DOHH2 (cell line): ENCODE data around the gene STX18.

ENCODE experiments used
- H3F3A ChIP-seq: fragments of 200-600 bp; sonication (generic), shearing (Covaris generic); 2 replicates; pipeline ENCODE4 v1.6.0; 2016; ENCODE audit warnings: antibody characterized with exemption, mild to moderate bottlenecking; ENCODE audit not compliant: control insufficient read depth, insufficient read depth
- H3K27ac ChIP-seq: fragments of 200-600 bp; sonication (generic); 2 replicates; pipeline ENCODE4 v1.5.1; 2014; ENCODE audit warnings: low read depth, mild to moderate bottlenecking, low read length, moderate library complexity
- H3K27me3 ChIP-seq: fragments of 200-600 bp; sonication (generic); 2 replicates; pipeline ENCODE4 v1.6.1; 2014; ENCODE audit warnings: mild to moderate bottlenecking, low read length, mixed read lengths; ENCODE audit not compliant: control insufficient read depth
- H3K36me3 ChIP-seq: fragments of 200-600 bp; sonication (generic); 2 replicates; pipeline ENCODE4 v1.6.1; 2014; ENCODE audit warnings: mild to moderate bottlenecking, low read length, moderate library complexity, mixed read lengths; ENCODE audit not compliant: control insufficient read depth
- H3K4me1 ChIP-seq: fragments of 200-600 bp; sonication (generic); 2 replicates; pipeline ENCODE4 v1.6.1; 2014; ENCODE audit warnings: mild to moderate bottlenecking, low read length, mixed read lengths; ENCODE audit not compliant: control insufficient read depth
- H3K4me2 ChIP-seq: fragments of 200-600 bp; sonication (generic); 2 replicates; pipeline ENCODE4 v1.6.0; 2014; ENCODE audit warnings: mild to moderate bottlenecking, low read length, moderate library complexity
- H3K4me3 ChIP-seq: fragments of 200-600 bp; sonication (generic); 2 replicates; pipeline ENCODE4 v1.5.1; 2014; ENCODE audit warnings: mild to moderate bottlenecking, low read length, mixed read lengths
- H3K79me2 ChIP-seq: fragments of 200-600 bp; sonication (generic); 2 replicates; pipeline ENCODE4 v1.6.1; 2014; ENCODE audit warnings: mild to moderate bottlenecking, low read length, mixed read lengths; ENCODE audit not compliant: control insufficient read depth
- H3K9me2 ChIP-seq: fragments of 200-600 bp; sonication (generic); replicated peaks from 2 replicates; pipeline ENCODE4 v1.6.1; 2014; ENCODE audit warnings: mild to moderate bottlenecking, low read length, mixed read lengths; ENCODE audit not compliant: control insufficient read depth
- H3K9me3 ChIP-seq: fragments of 200-600 bp; sonication (generic); 2 replicates; pipeline ENCODE4 v1.6.1; 2014; ENCODE audit warnings: antibody characterized with exemption, low read length, mixed read lengths; ENCODE audit not compliant: control insufficient read depth, insufficient read depth
- H4K20me1 ChIP-seq: fragments of 200-600 bp; sonication (generic); 2 replicates; pipeline ENCODE4 v1.6.0; 2014; ENCODE audit warnings: low read depth, mild to moderate bottlenecking, antibody characterized with exemption, low read length, moderate library complexity; ENCODE audit not compliant: control insufficient read depth, insufficient read depth
- CTCF ChIP-seq: fragments of 200-600 bp; sonication (generic); IDR thresholded peaks from one replicate; pipeline ENCODE4 v1.5.1; 2014; ENCODE audit warnings: antibody characterized with exemption, mild to moderate bottlenecking, low read depth, low read length; ENCODE audit not compliant: poor library complexity, severe bottlenecking
- EZH2phosphoT487 ChIP-seq: fragments of 200-600 bp; sonication (generic); IDR thresholded peaks from 2 replicates; pipeline ENCODE4 v1.6.1; 2017; ENCODE audit warnings: borderline replicate concordance, mild to moderate bottlenecking, antibody characterized with exemption, low read length, moderate library complexity, mixed read lengths

Gene STX18

DNA sequence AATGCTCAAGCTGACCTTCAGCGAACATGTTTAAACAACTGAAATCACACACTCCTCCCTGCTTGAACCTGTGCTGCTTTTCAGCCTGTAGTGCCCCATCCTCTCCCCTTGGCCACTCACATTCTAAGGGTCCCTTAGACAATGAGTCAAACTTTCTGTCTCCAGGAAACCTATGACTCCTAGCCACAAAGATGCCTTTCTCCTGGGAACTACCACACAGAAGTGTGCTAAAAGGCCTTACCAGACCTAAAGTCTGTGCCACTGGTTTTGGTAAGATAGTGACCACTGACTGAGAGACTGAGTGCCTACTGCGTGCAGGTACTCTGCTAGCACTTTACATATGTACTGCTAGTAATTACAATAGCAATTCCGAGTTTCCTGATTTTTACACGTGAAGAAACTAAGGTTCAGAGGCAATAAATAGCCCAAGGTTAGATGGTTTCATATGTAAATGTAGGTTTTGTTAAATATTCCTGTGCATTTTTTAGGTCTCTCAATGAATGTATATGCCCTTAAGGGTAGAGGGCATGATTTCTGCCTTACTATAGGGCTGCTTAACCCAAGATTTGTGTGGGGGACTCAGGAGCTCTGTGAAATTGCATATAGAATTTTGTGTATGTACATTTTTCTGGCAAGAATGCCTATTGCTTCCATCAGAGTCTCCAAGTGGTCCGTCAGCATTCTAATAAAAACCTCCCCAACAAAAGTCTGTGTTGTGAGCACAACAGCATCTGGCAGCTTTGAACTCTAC, 83.9 kb downstream of the STX18 start:
- no peak overlapping the region for H3K27ac ChIP-seq

DNA sequence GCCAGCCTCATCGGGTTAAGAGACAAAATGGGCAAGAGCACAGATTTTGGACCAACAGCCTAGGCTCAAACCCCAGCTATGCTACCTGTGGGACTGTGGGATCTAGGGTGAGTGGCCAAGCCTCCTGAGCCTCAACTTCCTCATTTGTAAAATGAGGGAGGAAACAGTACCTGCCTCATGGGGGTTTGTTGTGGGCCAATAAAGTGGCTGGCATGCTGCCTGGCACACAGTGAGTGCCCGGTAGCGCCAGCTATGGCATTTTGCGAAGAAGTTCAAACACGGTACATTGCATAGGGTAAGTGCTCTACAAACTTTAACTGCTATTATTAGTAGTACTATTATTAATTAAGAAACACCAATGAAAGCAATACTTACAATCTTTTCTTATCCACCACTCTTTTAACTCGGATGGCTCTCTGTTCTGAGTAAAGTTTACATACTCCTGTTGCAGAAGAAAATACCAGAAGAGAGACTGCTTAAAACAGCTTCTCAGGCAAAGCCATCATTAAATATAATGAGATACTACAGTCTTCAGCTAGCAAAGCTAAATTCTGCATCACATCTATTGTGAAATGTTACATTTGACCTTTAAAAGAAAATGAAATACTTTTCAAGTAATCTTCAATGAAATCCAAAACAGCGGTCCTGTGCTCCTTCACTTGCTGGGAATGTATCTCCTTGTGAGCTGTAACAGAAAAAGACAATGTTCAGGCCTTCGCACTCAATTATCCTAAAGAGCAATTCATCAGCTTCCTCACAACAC, 84.9 kb downstream of the STX18 start:
- Histone ChIP-seq H3K9me3 (no peaks in the 10 kb centered on the region), H3K4me3 (no peak overlapping the region), H3K4me2 (no peak overlapping the region), H3K9me2 (no peaks in the 10 kb centered on the region), H3K27ac (no peak overlapping the region), H3K36me3 (peaks cover 42% of the 10 kb centered on the region), H3K79me2 (no peaks in the 10 kb centered on the region), H3K4me1 (peaks cover 6% of the 10 kb centered on the region), H3K27me3 (no peaks in the 10 kb centered on the region), H4K20me1 (no peaks in the 10 kb centered on the region), H3F3A (no peaks in the 10 kb centered on the region)
- TF ChIP-seq EZH2phosphoT487: no peak
- TF ChIP-seq CTCF: no peak

More for the DNA sequence above, 83.9 kb downstream of the STX18 start:
- Histone ChIP-seq H4K20me1 (no peaks in the 10 kb centered on the region), H3K27me3 (no peaks in the 10 kb centered on the region), H3K4me3 (no peak overlapping the region), H3K9me3 (no peaks in the 10 kb centered on the region), H3K4me1 (peaks cover 6% of the 10 kb centered on the region), H3K36me3 (peaks cover 38% of the 10 kb centered on the region), H3K4me2 (no peak overlapping the region), H3F3A (no peaks in the 10 kb centered on the region), H3K9me2 (no peaks in the 10 kb centered on the region), H3K79me2 (no peaks in the 10 kb centered on the region)
- TF ChIP-seq CTCF: no peak
- no peak for TF ChIP-seq EZH2phosphoT487

DNA sequence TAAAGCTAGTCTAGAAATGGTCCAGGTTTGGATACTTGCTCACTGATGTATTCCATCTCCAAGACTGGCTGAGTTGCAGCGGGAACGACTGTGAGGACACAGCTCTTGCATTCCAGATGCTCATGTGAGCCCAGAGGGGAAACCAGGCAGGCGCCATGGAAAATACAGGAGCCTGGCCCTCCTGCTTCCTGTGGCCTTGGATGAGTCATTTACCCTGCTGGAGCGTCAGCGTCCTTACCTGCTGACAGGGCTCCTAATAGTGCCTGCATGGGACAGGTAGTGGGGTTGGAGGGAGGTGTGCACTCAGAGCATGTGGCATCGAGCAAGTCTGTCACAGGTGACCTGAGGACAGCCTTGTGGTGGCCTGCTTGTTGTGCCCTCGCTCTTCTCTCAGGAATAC, 85.5 kb downstream of the STX18 start:
- Histone ChIP-seq H3F3A (no peaks in the 10 kb centered on the region), H3K36me3 (peaks cover 42% of the 10 kb centered on the region), H3K9me3 (no peaks in the 10 kb centered on the region), H4K20me1 (no peaks in the 10 kb centered on the region), H3K4me3 (no peak overlapping the region), H3K4me2 (no peak overlapping the region), H3K27me3 (no peaks in the 10 kb centered on the region), H3K9me2 (no peaks in the 10 kb centered on the region), H3K4me1 (peaks cover 6% of the 10 kb centered on the region), H3K27ac (no peak overlapping the region), H3K79me2 (no peaks in the 10 kb centered on the region)
- no peak for TF ChIP-seq CTCF
- no peak for TF ChIP-seq EZH2phosphoT487
